DND-41 (cell line): ENCODE data around the gene NRIP1.

Experiments used
- EZH2 ChIP-seq: IDR thresholded peaks from 3 replicates; pipeline ENCODE4 v1.6.1; 2012; ENCODE audit warnings: borderline replicate concordance, low read depth, mild to moderate bottlenecking, moderate library complexity, low read length, inconsistent platforms; ENCODE audit not compliant: severe bottlenecking
- TF ChIP-seq, protein P1 (sequence below): IDR thresholded peaks from 2 replicates; pipeline ENCODE4 v1.5.1; 2012; ENCODE audit warnings: borderline replicate concordance, low read length, moderate library complexity, mild to moderate bottlenecking; ENCODE audit not compliant: poor library complexity, severe bottlenecking; ENCODE audit errors: extremely low read depth

DNA sequence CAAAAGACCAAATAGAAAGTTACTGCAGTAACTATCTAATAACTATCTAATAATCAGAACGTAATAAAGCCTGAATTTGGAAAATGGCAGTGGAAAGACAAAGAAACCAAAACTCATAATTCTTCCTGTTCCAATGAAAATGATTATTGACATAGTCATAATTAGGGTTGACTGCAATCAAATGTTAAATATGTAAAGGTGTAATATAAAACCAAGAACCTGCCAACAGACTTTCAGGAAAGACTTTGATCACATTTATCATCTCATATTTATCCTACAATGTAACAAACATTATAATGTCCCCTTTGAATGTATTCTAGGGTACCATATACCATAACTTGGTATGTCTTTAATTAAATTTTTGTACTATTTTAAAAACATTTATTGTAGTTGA lies 26.9 kb downstream of the NRIP1 start:
- TF ChIP-seq, protein P1, sequence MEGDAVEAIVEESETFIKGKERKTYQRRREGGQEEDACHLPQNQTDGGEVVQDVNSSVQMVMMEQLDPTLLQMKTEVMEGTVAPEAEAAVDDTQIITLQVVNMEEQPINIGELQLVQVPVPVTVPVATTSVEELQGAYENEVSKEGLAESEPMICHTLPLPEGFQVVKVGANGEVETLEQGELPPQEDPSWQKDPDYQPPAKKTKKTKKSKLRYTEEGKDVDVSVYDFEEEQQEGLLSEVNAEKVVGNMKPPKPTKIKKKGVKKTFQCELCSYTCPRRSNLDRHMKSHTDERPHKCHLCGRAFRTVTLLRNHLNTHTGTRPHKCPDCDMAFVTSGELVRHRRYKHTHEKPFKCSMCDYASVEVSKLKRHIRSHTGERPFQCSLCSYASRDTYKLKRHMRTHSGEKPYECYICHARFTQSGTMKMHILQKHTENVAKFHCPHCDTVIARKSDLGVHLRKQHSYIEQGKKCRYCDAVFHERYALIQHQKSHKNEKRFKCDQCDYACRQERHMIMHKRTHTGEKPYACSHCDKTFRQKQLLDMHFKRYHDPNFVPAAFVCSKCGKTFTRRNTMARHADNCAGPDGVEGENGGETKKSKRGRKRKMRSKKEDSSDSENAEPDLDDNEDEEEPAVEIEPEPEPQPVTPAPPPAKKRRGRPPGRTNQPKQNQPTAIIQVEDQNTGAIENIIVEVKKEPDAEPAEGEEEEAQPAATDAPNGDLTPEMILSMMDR: no peak
- no peak for TF ChIP-seq EZH2
